ENCODE measurements around the gene MMS22L. TPM values are rescaled to one million over a fixed set of nuclear protein-coding genes. Genes with fewer than 3 reads are reported as not detected.

The MMS22L gene
- polyA plus RNA-seq, 1 donor, result 11.7 TPM

DNA sequence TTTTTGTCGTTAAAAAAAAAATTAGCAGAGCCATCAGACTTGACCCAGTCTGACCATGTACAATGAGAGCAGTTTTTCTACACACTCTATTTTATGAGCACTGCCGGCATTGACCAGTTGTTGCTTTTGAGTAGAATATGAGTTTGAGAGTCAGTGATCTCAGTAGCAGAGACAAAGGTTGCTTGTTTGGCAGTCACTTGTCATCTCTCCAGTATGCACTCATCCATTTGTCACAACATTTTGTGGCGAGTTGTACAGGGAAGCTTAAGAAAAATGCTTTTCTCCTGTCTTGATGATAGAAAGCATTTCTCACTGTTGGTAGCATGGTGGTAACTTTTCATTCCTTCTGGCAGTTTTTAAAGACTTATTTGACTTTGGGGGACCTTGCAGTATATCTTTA lies 159.9 kb downstream of the MMS22L start:
- Histone ChIP-seq H3K9me3 (ENCODE audit: control insufficient read depth, low read depth, low read length) (no peaks in the 10 kb centered on the region), H3K27ac (ENCODE audit: low read length) (no peak overlapping the region), H3K27me3 (ENCODE audit: control insufficient read depth, insufficient read depth, low read length) (no peaks in the 10 kb centered on the region), H3K36me3 (ENCODE audit: control insufficient read depth, insufficient read depth, low read length) (no peaks in the 10 kb centered on the region), H3K4me3 (ENCODE audit: low read length) (no peak overlapping the region), H3K4me1 (ENCODE audit: control insufficient read depth, insufficient read depth, low read length) (no peaks in the 10 kb centered on the region)
- DNase-seq, result no peak
- 100% methylated on average over 1 of the region's 3 CpGs for WGBS (ENCODE audit: insufficient coverage, low lambda C conversion rate)

DNA sequence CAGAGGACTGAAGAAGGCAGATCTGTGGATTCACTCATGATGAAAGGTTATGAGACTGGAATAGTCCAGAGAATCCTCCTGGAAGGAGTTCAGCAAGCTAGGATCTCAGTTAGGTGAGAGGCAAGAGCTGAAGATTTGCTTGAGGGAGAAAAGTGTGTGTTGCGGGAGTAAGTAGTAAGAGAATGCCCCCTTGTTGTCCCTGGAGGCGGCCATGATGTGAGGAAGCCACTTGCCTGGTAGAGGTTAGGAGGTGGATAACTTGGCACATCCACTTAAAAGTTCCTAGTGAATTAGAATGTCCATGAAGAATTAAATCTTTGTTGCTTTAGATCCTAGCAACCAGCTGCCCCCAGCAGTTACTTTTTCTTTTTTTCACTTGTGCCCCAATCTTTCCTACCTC lies 162.5 kb downstream of the MMS22L start:
- H3K36me3 ChIP-seq (ENCODE audit: control insufficient read depth, insufficient read depth, low read length), result no peaks in the 10 kb centered on the region
- no peaks in the 10 kb centered on the region for H3K4me1 ChIP-seq (ENCODE audit: control insufficient read depth, insufficient read depth, low read length)
- no peak overlapping the region for H3K27ac ChIP-seq (ENCODE audit: low read length)
- no peaks in the 10 kb centered on the region for H3K9me3 ChIP-seq (ENCODE audit: control insufficient read depth, low read depth, low read length)
- H3K27me3 ChIP-seq (ENCODE audit: control insufficient read depth, insufficient read depth, low read length), result no peaks in the 10 kb centered on the region
- DNase-seq, result no peak
- WGBS (ENCODE audit: insufficient coverage, low lambda C conversion rate), result no CpG with 5 or more reads among the region's 2 CpGs
- H3K4me3 ChIP-seq (ENCODE audit: low read length), result no peak overlapping the region

GRCh38 chr6:97114645-97115044 lies 168.4 kb downstream of the MMS22L start:
- Histone ChIP-seq H3K4me3 (ENCODE audit: low read length) (no peak overlapping the region), H3K4me1 (ENCODE audit: control insufficient read depth, insufficient read depth, low read length) (no peaks in the 10 kb centered on the region), H3K36me3 (ENCODE audit: control insufficient read depth, insufficient read depth, low read length) (peaks cover 3% of the 10 kb centered on the region), H3K27me3 (ENCODE audit: control insufficient read depth, insufficient read depth, low read length) (no peaks in the 10 kb centered on the region), H3K9me3 (ENCODE audit: control insufficient read depth, low read depth, low read length) (peaks cover 7% of the 10 kb centered on the region), H3K27ac (ENCODE audit: low read length) (no peak overlapping the region)
- no peak for DNase-seq

DNA sequence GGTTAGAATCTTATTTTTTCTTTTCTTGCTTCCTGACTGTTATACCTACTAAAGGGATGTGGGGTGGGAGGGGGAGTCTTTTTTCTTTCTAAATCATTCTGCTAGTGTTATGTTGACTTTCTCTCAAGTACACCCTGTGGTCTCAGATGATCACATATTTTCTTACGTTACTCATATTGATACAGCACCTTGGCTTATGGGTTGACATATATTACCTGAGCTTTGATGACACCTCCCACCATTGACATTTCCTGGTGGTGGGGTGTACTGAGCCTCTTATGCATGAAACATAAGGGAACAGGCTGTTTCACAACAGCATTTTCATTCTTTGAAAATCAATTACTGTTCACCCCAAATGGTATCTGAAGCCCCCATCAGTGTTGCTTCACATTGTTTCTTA lies 169.8 kb downstream of the MMS22L start:
- Histone ChIP-seq H3K4me1 (ENCODE audit: control insufficient read depth, insufficient read depth, low read length) (no peaks in the 10 kb centered on the region), H3K4me3 (ENCODE audit: low read length) (no peak overlapping the region), H3K27ac (ENCODE audit: low read length) (no peak overlapping the region), H3K9me3 (ENCODE audit: control insufficient read depth, low read depth, low read length) (peaks cover 7% of the 10 kb centered on the region), H3K27me3 (ENCODE audit: control insufficient read depth, insufficient read depth, low read length) (no peaks in the 10 kb centered on the region), H3K36me3 (ENCODE audit: control insufficient read depth, insufficient read depth, low read length) (peaks cover 3% of the 10 kb centered on the region)
- 83% methylated on average over 1 of the region's 1 CpG for WGBS (ENCODE audit: insufficient coverage, low lambda C conversion rate)
- no peak for DNase-seq

GRCh38 chr6:97111243-97111642 lies 171.8 kb downstream of the MMS22L start:
- no peak for DNase-seq

DNA sequence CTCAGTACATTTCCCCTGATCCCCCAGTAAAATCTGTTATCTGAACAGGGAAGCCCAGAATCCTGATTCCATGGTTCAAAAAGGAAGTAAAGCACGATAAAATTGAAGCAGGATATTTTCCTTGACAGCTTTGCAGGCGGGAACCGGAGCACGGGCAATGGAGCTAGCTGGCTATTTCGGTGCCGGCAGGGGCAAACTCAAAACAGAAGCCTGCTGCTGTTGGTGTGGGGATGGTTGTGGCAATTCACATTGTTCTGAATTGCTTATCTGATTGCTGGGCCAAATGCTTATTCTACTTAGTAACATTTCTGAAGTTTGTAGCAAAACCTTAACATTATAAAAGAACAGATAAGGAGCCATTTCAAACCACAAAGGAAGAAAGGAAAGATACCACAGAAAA lies 172.4 kb downstream of the MMS22L start:
- WGBS (ENCODE audit: insufficient coverage, low lambda C conversion rate), result no CpG with 5 or more reads among the region's 6 CpGs
- Histone ChIP-seq H3K36me3 (ENCODE audit: control insufficient read depth, insufficient read depth, low read length) (peaks cover 3% of the 10 kb centered on the region), H3K27me3 (ENCODE audit: control insufficient read depth, insufficient read depth, low read length) (no peaks in the 10 kb centered on the region), H3K27ac (ENCODE audit: low read length) (no peak overlapping the region), H3K4me3 (ENCODE audit: low read length) (no peak overlapping the region), H3K9me3 (ENCODE audit: control insufficient read depth, low read depth, low read length) (peaks cover 7% of the 10 kb centered on the region), H3K4me1 (ENCODE audit: control insufficient read depth, insufficient read depth, low read length) (no peaks in the 10 kb centered on the region)
- no peak for DNase-seq

More at GRCh38 chr6:97111243-97111642, 171.8 kb downstream of the MMS22L start:
- no CpG with 5 or more reads among the region's 8 CpGs for WGBS (ENCODE audit: insufficient coverage, low lambda C conversion rate)
- no peak overlapping the region for H3K4me3 ChIP-seq (ENCODE audit: low read length)
- H3K27ac ChIP-seq (ENCODE audit: low read length), result no peak overlapping the region
- H3K27me3 ChIP-seq (ENCODE audit: control insufficient read depth, insufficient read depth, low read length), result no peaks in the 10 kb centered on the region
- peaks cover 7% of the 10 kb centered on the region for H3K9me3 ChIP-seq (ENCODE audit: control insufficient read depth, low read depth, low read length)
- H3K36me3 ChIP-seq (ENCODE audit: control insufficient read depth, insufficient read depth, low read length), result peaks cover 3% of the 10 kb centered on the region
- no peaks in the 10 kb centered on the region for H3K4me1 ChIP-seq (ENCODE audit: control insufficient read depth, insufficient read depth, low read length)

DNA sequence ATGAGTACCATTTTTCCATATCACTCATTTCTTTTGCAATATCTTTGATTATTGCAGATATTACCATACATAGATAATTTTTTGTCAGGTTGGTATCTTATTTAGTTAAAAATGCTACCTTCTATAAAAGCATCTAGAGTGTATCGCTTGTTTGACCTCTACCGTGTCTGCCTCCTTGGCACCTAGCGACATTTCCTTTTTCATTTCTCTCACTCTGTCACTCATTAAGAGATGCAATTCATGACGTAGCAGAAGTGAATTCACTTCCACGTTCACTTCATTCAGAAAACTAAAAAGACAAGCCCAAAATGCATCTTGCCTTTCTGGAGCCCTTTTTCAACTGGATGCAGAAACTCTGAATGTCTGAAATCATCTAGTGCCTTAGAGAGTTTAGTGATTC lies 172.9 kb downstream of the MMS22L start:
- WGBS (ENCODE audit: insufficient coverage, low lambda C conversion rate), result 100% methylated on average over 3 of the region's 5 CpGs
- no peaks in the 10 kb centered on the region for H3K27me3 ChIP-seq (ENCODE audit: control insufficient read depth, insufficient read depth, low read length)
- DNase-seq, result no peak
- H3K36me3 ChIP-seq (ENCODE audit: control insufficient read depth, insufficient read depth, low read length), result peaks cover 3% of the 10 kb centered on the region
- H3K4me1 ChIP-seq (ENCODE audit: control insufficient read depth, insufficient read depth, low read length), result no peaks in the 10 kb centered on the region
- no peak overlapping the region for H3K27ac ChIP-seq (ENCODE audit: low read length)
- no peak overlapping the region for H3K4me3 ChIP-seq (ENCODE audit: low read length)
- H3K9me3 ChIP-seq (ENCODE audit: control insufficient read depth, low read depth, low read length), result peaks cover 7% of the 10 kb centered on the region

- Histone ChIP-seq H3K4me3 (ENCODE audit: low read length) (no peak overlapping the region), H3K27me3 (ENCODE audit: control insufficient read depth, insufficient read depth, low read length) (no peaks in the 10 kb centered on the region), H3K9me3 (ENCODE audit: control insufficient read depth, low read depth, low read length) (peaks cover 7% of the 10 kb centered on the region), H3K27ac (ENCODE audit: low read length) (no peak overlapping the region), H3K4me1 (ENCODE audit: control insufficient read depth, insufficient read depth, low read length) (no peaks in the 10 kb centered on the region), H3K36me3 (ENCODE audit: control insufficient read depth, insufficient read depth, low read length) (peaks cover 3% of the 10 kb centered on the region)
- WGBS (ENCODE audit: insufficient coverage, low lambda C conversion rate), result no CpG with 5 or more reads among the region's 4 CpGs
- DNase-seq, result no peak
Observed at GRCh38 chr6:97109444-97109843, 173.6 kb downstream of the MMS22L start.

- H3K27ac ChIP-seq (ENCODE audit: low read length), result no peak overlapping the region
- WGBS (ENCODE audit: insufficient coverage, low lambda C conversion rate), result 80% methylated on average over 1 of the region's 1 CpG
- no peak for DNase-seq
Observed at GRCh38 chr6:97102145-97102790, 180.7 kb downstream of the MMS22L start.

GRCh38 chr6:97100696-97101095 lies 182.3 kb downstream of the MMS22L start:
- Histone ChIP-seq H3K4me1 (ENCODE audit: control insufficient read depth, insufficient read depth, low read length) (no peaks in the 10 kb centered on the region), H3K27me3 (ENCODE audit: control insufficient read depth, insufficient read depth, low read length) (no peaks in the 10 kb centered on the region), H3K27ac (ENCODE audit: low read length) (no peak overlapping the region), H3K9me3 (ENCODE audit: control insufficient read depth, low read depth, low read length) (no peaks in the 10 kb centered on the region), H3K36me3 (ENCODE audit: control insufficient read depth, insufficient read depth, low read length) (no peaks in the 10 kb centered on the region), H3K4me3 (ENCODE audit: low read length) (no peak overlapping the region)
- no peak for DNase-seq
- WGBS (ENCODE audit: insufficient coverage, low lambda C conversion rate), result no CpG with 5 or more reads among the region's 3 CpGs

More at GRCh38 chr6:97102145-97102790, 180.7 kb downstream of the MMS22L start:
- H3K9me3 ChIP-seq (ENCODE audit: control insufficient read depth, low read depth, low read length), result no peaks in the 10 kb centered on the region
- no peaks in the 10 kb centered on the region for H3K27me3 ChIP-seq (ENCODE audit: control insufficient read depth, insufficient read depth, low read length)
- no peaks in the 10 kb centered on the region for H3K4me1 ChIP-seq (ENCODE audit: control insufficient read depth, insufficient read depth, low read length)
- no peak overlapping the region for H3K4me3 ChIP-seq (ENCODE audit: low read length)
- H3K36me3 ChIP-seq (ENCODE audit: control insufficient read depth, insufficient read depth, low read length), result no peaks in the 10 kb centered on the region
